GM19397 (cell line): ENCODE measurements around the gene CCDC124.
"Not testable (repeated sequence)": the region's sequence is repeated elsewhere in the genome, so short reads cannot be mapped to it uniquely, and the experiment has no call there.

Experiments
- ATAC-seq: cut with Tn5 transposase; IDR thresholded peaks from one replicate; pipeline ENCODE4 v1.9.1; 2021; ENCODE audit warnings: mild to moderate bottlenecking, moderate library complexity; ENCODE audit not compliant: unreplicated experiment

The CCDC124 gene

GRCh38 chr19:17977488-17977887, 44.7 kb downstream of the CCDC124 start:
- ATAC-seq, result no peak

- ATAC-seq, result no peak
Measured at GRCh38 chr19:17981611-17982010, 48.8 kb downstream of the CCDC124 start.

GRCh38 chr19:17982430-17982829, 49.6 kb downstream of the CCDC124 start:
- ATAC-seq, result no peak

- ATAC-seq, result no peak
Measured at GRCh38 chr19:17985037-17985818, 52.4 kb downstream of the CCDC124 start.

GRCh38 chr19:17986569-17986968, 53.8 kb downstream of the CCDC124 start:
- not testable (repeated sequence) for ATAC-seq

- no peak for ATAC-seq
Measured at GRCh38 chr19:17988161-17988560, 55.3 kb downstream of the CCDC124 start.

- ATAC-seq, result no peak
Measured at GRCh38 chr19:17989425-17990094, 56.7 kb downstream of the CCDC124 start.

- no peak for ATAC-seq
Measured at GRCh38 chr19:17993076-17993813, 60.4 kb downstream of the CCDC124 start.
